Iris pigment epithelial cell (primary cell): ENCODE results near the gene POLR3F.
"Not testable (repeated sequence)": the region's sequence is repeated elsewhere in the genome, so short reads cannot be mapped to it uniquely, and the experiment has no call there.

Experiments
- DNase-seq: peaks from one replicate; pipeline ENCODE4 v3.0.0-alpha.2; 2011; ENCODE audit warnings: low read depth

Gene POLR3F, protein sequence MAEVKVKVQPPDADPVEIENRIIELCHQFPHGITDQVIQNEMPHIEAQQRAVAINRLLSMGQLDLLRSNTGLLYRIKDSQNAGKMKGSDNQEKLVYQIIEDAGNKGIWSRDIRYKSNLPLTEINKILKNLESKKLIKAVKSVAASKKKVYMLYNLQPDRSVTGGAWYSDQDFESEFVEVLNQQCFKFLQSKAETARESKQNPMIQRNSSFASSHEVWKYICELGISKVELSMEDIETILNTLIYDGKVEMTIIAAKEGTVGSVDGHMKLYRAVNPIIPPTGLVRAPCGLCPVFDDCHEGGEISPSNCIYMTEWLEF

DNA sequence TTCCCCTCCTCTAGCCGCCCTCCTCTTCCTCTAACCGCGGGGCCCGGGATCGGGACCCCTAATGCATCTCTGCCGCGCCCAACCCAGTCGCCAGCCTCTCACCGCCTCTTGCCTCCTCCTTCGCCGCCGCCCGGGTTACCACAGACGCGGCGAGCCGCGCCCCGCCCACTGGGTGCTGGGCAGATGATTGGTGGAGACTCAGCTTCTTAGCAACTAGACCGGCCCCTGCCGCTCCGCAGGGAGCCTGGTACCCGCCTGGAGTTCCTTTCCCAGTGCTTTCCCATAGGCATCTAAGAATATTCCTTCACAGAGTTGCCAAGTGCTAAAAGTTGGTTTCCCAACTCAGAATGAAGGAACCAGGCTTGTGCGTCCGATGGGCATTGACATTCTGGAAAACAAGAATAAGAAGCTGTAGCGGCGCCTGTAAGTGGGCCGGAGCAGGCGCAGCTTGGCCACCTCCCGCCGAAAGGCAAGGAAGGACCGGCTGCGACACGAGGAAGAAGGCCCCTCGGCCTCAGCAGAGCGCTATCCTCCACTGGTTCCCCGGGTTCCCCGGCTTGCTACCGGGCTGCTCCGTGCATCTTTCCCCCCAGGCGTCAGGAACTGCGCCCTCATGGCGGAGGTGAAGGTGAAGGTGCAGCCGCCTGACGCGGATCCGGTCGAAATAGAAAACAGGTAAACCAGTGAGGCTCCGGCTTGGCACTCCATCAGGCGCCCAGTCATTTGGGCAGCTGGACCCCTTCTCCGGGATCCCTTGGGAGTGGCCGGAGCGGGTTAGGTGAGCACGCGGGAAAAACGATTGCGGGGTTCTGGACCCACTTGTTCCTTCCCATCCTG lies at the start of gene POLR3F, which contains the start of gene DZANK1:
POLR3F (plus strand) TSS at position 497 of the 837 bp plus-strand sequence; CDS start at position 614, 117 bp downstream.
DZANK1 (minus strand) TSS at position 137 of the 837 bp plus-strand sequence. CDS start 1,672 bp downstream, outside the sequence.
- DNase-seq: peak; percentile 96

DNA sequence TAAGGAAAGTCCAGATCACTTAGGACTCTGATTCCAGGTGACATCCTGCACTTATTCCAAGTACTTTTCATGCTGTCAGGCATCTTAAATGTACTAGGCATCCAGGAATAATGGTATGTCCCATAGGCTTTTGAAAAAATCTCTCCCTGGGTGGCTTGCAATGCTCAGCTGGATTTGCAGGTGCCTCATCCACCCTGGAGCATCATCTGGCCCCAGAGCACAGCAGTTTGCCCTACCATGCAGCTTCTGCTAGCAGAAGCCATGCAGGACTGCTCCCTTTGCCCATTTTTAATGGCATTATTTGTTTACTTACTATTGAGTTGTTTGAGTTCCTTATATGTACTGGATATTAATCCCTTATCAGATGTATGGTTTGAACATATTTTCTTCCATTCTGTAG lies 45.6 kb upstream of the POLR3F start:
- no peak for DNase-seq

DNA sequence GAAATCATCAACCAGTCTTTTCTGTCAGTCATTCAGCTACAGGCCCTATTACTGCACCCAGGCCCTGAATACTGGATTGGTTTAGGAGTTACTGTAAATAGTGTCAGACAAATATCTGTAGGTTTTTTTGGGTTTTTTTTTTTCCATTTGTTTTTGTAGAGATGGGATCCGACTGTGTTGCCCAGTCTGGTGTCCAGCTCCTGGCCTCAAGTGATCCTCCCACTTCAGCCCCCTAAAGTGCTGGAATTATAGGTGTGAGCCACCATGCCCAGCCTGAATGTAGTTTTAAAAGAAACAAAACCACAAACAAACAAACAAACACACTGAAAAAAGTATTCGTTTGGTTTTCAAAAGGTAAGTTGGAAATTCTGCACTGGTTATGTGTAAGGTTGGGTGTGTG lies 40.0 kb upstream of the POLR3F start:
- no peak for DNase-seq

DNA sequence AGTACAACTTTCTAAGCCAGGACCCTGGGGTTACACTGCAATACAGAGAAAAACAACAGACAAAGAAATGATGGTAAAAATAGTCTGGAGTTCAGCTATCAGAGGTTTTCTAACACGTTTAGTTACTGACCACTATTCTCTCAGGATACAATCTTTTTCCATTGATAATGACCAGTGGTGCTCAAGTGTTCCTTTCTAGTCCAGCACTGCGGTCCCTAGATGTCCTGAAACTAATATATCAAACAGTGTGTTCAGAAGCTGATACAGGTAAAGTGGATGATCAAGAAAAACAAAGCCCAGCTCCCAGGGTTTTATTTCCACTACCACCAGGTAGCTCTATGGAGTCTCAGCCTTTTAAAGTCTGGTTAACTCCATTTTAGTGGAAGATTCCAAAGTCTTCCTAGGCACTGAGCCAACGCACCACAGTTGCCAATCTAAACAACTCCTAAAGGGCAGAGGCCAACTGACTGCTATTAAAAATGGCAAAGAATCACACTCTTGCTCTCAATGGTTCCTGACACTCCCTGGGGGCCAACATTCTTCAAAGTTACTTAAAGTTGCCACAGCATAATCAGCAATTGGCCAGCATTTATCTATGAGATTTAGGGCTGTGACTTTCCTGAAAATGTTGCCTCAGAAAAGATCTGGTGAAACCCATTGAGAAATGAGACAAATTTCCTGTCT lies 38.6 kb upstream of the POLR3F start:
- peak; percentile 23 for DNase-seq

DNA sequence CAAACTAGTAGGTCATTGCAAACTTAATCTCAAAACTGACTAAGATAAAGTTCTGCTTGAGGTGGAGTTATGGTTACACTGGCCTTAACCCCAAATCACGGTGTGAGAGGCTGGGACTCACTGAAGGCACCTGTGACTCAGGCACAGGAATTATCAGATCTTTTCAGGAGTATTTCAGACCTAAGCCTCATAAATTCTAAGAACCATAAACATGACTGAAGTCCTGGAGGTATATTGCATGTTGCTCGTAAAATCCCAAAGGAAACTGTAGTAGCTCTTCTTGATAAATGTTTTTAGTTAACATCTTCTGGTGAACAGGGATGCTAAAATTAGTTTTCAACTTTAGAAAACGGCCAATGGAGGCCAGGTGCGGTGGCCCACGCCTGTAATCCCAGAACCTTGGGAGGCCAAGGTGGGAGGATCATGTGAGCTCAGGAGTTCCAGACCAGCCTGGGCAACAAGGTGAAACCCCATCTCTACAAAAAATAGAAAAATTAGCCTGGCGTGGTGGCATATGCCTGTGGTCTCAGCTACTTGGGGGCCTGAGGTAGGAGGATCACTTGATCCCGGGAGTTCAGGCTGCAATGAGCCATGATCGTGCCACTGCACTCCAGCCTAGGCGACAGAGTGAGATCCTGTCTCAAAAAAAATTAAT lies 36.9 kb upstream of the POLR3F start:
- no peak for DNase-seq

DNA sequence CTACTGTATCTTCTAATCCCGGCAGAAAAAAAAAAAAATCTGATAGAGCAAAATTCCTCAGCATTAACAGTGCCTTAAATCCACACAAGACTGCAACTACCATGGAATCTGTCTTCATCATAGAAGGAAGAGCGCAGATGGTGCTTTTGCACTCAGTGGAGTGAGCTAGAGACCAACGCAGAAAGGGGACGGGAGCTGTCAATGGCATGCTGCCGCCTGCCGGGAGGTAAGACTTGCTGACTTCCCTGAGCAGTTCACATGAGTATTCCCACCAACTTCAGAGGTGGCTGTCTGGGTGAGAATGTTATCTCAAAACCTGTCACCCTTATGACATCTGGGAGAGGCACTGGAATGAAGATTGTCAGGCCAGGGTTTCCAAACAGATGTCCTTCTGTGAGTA lies 36.0 kb upstream of the POLR3F start:
- no peak for DNase-seq

DNA sequence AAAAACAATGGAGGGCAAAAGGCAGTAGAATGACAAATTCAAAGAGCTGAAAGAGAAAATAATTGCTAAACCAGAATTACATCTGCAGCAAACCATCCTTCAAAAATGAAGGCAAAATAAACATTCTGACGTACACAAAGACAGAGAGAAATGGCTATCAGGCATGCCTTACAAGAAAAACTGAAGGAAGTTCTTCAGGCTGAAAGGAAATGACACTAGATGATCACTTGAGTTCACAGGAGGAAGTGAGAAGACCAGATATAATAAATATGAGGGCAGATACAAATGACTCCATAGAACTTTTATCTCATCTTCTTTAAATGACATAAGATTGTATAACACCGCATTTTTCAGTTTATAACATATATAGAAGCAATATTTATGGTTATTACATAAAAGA lies 30.3 kb upstream of the POLR3F start:
- no peak for DNase-seq

DNA sequence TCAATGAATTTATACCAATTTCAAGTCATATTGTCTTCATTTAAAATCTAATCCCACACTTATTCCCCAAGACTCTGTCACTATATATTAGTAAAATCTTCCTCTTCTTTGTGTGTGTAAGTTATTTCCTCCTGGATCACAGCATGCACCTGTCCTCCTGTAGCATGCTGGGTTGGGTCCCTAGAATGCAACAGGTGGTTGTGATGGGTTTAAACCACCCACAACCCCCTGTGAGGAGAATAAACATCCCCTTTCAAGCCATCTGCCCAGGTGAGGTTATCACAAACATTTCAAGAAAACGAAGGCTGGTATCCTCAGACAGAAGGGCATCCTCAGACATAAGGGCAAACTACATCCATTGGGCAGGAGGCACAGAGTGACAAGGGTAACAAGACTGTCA lies 26.8 kb upstream of the POLR3F start:
- no peak for DNase-seq

DNA sequence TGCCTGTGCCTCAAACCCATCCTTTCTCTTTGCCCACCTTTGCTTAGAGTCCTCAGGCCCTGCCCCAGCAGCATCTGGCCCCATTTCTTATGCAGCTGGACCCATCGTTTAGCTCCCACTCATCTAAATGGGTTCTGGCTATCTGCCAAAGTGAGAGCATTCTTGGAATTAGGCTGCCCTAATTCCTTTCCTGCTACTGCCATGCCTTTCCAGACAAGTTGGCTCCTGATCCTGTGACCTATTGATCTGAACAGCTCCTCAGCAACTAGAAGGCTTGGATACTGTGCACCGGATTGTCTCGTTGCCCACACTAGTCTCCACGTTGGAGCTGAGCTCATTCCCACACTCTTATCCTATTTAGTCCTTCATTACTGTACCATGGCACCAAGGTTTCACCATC lies 23.3 kb upstream of the POLR3F start:
- peak; percentile 4 for DNase-seq

DNA sequence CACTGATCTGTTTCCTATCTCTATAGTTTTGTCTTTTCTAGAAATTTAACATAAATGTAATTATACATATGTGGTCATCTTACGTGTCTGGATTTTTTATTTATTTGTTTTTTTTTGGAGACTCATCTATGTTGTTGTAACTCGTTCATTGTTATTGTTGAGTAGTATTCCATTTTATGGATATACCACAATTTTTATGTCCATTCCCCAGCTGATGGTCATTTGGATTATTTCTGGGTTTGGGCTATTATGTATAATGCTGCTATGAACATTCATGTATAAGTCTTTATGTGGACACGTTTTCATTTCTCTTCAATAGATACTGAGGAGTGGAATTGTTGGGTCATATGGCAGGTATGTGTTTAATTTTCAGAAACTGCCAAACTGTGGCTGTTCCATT lies 10.6 kb upstream of the POLR3F start:
- no peak for DNase-seq

DNA sequence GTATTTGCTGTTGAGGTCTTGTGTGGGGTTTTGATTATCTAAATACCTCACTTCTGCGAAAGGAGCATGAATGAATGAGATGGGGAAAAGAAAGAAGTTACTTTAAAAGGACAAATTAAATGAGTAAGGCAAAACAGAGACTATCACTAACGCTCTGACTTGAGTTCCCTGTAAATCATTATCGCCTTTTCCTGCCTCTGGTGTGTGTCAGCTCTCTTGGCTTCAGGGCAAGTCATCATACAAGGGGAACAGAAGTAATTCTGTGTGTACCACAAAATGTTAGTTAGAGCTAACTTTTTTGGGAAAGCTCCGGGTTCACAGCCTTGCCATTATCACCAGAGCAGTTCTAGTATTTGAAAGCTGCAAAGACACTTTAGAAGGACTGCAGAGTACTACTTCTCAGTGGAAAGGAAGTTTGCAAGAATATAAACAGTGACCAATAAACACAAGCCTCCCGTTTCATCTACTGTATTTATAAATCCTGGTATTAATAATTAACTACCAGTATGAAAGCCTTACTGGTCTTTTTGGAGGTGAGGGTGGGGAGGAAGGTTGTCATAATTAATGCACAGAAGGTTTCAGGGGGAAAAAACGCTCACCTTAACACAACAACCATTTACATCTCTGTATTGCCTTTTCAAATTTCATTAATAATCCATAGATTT lies 1.5 kb upstream of the POLR3F start:
- DNase-seq: no peak

DNA sequence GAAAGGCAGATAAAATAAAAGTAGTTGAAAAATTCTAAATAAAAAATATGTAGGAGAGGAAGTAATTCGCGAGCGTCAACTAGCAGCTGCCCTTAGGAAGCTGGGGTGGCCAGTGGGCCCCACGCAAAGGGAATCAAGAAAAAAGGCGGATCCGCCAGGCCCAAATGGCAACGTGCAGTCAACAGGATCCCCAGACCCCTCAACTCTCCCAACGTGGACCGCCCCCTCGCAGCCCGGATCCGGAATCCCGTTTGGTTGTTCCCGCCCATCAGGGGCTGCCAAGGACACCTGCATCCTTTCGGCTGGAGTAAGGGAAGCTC lies 656 bp upstream of the POLR3F start:
- no peak for DNase-seq

DNA sequence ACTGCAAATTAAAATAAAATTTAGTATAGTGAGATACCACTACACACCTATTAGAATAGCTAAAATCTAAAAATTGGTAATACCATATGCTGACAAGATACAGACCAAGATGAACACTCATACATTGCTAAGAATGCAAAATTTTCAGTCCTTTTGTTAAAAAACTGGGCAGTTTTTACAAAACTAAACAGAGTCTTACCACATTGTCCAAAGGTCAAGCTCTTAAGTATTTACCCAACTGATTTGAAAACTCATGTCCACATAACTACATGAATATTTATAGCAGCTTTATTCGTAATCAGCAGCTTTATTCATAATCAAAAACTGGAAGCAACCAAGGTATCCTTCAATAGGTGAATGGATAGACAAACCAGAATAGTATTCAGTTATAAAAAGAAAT lies 10.0 kb downstream of the POLR3F start:
- DNase-seq: no peak

DNA sequence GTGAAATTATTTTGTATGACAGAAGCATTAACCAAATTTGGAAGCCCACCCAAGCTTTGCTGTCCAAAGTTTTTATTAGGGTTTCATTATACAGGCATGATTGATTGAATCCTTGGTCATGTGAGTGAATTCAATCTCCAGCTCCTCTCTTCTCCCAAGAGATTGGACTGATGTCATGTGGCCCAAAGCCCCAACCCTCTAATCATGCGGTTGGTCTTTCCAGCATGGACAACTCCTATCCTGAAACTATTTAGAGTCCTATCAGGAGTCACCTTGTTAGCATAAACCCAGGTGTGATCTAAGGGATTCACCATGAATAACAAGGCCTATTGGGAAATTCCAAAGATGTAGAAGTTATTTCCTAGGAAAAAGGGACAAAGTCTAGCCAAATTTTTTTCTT lies 10.6 kb downstream of the POLR3F start:
- DNase-seq: no peak

DNA sequence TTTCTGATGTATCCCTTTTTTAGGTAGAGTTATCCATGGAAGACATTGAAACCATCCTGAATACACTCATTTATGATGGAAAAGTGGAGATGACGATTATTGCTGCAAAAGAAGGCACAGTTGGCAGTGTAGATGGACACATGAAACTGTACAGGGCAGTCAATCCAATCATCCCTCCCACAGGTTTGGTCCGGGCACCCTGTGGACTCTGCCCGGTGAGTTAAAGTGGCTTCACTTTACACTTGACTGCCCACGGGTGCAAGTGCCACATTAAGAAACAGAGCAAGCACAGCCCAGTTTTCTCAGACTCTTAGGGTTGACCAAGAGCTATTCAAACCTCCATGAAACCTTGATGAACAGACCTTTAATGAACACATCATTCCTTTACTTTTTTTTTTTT lies 14.4 kb downstream of the POLR3F start:
- DNase-seq: no peak

DNA sequence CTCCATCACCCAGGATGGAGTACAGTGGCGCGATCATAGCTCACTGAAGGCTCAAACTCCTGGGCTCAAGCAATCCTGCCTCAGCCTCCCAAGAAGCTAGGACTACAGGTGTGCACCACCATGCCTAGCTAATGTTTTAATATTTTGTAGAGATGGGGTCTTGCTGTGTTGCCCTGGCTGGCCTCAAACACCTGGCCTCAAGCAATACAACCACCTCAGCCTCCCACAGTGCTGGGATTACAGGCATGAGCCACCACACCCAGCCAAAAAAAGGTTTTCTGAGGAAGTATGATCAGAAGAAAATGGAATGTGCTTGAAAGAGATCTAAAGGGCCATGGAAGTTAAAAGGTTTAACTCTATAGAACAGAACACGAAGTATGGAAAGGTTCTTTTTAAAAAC lies 21.1 kb downstream of the POLR3F start:
- DNase-seq: no peak

DNA sequence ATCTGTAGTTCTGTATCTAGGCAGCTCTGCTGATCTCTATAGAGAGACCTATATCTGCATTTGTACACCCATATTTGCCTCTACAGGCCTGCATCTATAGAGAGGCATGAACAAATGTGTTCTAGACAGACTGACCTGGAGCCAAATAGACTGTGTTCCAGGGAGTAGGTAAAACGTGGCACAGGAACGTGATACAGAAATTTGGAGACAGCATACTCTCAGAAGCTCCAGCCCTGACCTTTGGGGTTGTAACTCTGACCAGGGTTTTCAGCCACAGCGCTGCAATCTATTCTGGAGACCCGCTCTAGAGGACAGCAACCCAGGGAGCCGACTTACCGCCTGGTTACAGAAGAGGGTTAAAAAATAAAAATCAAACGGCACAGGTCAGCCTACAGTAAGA lies 28.9 kb downstream of the POLR3F start:
- peak; percentile 18 for DNase-seq

DNA sequence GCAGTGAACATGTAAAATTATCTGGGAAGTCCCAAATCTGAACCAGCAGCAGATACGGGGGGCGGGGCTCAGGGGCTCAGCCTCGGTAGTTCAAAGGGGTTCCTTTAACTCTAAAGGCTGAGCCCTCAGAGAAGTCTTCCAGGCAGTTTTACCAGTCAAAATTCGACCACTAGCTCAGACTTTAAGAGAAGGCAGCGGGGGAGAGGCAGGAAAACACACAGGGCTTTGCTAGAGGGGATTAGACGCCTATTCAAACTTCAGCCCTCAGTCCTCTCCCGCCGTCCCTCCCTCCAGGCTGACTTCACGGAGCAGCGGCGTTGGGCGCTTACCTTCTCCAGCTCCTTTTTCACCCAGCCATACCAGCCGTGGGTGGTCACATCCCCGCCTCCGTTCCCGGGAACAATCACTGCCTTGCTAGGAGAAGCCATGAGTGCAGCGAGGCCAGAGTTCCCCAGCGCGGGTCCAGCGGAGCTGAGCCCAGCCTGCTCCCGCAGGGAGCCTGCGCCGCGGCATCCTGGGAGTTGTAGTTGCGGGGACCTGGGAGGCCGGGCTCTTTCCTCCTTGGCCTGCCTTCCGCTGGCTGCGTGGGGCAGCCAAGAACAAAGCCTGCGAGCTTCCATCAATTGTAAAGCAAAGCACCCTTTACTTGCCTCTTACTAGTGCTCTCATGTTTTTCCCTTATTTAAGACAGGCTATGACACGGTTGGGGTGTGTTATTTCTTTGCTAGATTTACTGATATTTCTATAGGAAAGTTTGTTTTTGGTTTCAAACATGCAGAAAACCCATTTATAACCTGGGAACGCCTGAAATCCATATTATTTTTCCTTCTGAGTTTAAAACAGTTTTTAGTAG lies 29.8 kb downstream of the POLR3F start, which contains the start of gene RBBP9:
RBBP9 (minus strand) TSS at position 486 of the 853 bp plus-strand sequence; CDS start at position 428, 58 bp downstream.
- peak; percentile 85 for DNase-seq

DNA sequence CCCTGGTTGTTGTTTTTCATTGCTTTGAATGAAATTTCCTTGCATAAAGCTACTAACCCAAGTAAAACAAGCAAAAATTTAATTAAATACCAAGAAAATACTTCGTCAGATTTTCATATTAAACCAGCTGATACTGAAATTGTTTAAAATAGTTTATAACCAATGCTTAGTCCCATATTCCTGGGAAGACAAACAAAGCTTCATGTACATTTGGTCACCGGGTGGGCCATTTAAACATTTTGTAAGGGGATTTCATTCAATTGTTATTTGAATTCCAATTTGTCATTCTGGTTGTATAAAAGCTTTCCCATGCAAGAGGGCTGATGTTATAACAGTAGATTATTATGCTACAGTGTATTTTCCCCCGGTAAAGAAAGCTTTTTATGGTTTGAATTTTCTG lies 30.4 kb downstream of the POLR3F start:
- DNase-seq: no peak

DNA sequence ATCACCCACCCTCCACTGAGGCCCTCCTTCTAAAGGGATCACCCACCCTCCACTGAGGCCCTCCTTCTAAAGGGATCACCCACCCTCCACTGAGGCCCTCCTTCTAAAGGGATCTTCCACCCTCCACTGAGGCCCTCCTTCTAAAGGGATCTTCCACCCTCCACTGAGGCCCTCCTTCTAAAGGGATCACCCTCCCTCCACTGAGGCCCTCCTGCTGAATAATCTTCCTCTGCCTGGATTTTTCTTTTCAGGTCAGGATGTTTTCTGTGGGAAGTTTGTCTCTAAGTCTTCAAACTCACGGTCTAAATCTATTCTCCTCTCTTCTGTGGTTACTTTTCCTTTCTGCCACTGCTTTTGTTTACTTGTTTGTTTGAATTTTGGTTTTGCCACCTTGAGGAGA lies 34.5 kb downstream of the POLR3F start:
- DNase-seq: not testable (repeated sequence)
